HG02798 (cell line): ENCODE measurements around the gene TYROBP.
"Not testable (repeated sequence)": the region's sequence is repeated elsewhere in the genome, so short reads cannot be mapped to it uniquely, and the experiment has no call there.

Experiments
- ATAC-seq: cut with Tn5 transposase; IDR thresholded peaks from one replicate; pipeline ENCODE4 v1.9.1; 2021; ENCODE audit warnings: mild to moderate bottlenecking; ENCODE audit not compliant: unreplicated experiment, poor library complexity

Gene TYROBP

DNA sequence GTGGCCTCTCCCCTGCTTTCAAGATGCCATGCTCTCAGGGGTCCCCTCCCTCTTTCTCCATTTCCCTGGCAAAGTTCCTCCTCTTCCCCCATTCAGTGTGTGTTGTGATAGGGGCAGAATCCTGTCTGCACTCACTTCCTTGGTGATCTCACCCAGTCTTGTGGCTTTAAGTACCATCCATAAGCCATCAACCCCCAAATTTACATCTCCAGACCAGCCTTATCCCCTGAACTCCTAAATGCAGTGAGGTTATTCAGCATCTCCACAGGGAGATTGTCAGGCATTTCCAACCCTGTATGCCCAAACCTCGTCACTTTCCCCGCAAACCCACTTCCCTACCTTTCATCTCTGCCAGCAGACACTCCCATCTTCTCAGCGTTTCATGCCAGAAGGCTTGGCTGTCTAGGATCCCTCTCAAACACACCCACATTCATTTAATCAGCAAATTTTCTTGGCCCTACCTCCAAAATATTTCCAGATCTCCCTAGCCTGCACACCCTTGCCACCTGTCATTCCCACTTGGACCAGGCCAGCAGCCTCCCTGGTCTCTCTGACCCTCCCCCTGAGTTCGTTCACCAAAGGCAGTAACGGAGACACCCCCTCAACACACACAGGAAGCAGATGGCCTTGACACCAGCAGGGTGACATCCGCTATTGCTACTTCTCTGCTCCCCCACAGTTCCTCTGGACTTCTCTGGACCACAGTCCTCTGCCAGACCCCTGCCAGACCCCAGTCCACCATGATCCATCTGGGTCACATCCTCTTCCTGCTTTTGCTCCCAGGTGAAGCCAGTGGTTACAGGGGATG, 6.0 kb downstream of the TYROBP start, which contains the start of gene HCST:
TSS of gene HCST (plus strand) at position 676 of the 808 bp plus-strand sequence. CDS start at position 741, 65 bp downstream.
- no peak for ATAC-seq

DNA sequence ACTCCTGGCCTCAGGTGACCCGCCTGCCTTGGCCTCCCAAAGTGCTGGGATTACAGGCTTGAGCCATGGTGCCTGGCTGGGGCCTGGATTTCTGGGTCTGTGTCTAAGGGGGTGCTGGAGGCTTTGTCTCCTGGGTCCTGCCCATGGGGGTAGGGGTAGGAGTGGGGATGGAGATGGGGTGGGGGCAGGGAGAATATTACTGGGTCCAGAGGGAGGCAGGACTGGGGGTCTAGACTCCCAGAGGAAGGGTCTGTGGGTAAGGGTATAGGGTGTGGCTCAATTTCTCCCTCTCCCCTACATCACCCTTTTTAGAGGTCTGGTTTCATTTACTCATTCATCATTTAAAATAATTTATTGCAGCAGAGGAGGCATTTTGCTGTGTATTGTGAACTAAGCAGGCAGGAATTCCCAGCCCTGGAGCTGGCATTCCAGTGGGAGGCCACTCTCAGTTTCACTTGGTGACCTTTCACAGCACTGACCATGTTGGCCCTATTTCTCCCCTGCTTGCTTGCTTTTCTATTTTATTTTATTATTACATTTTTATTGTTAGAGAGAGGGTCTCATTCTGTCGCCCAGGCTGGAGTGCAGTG, 6.9 kb downstream of the TYROBP start:
- no peak for ATAC-seq

DNA sequence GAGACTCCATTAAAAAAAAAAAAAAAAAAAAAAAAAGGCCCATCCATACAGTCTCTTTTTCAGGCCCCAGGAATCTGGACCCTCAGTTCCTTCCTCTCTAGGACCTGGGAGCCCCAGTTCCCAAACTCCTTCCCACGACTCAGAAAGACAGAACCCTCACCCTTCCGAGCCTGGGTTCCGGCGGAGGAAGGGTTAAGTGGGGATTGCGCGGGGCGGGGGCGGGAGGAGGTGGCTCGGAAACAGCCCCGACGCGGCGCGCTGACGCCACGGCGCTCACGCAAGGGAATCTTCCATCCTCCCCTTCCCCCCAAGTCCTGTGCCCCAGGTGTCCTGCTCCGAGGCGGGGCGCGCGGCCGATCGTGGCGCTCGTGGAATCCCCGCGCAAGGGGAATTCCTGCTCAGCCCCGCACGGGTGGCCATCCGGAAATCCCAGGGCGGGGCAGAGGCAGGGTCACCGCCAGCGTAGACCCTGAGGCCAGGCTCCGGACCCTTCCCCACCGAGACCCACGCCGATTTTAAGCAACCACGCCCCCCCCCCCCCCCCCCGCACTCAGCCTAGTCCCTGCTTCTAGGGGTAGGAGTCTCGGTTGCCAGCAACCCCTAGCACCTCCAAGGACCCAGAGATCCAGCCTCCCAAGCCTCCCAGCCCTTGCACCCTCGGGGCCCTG, 8.4 kb downstream of the TYROBP start:
- ATAC-seq: peak; percentile 63

DNA sequence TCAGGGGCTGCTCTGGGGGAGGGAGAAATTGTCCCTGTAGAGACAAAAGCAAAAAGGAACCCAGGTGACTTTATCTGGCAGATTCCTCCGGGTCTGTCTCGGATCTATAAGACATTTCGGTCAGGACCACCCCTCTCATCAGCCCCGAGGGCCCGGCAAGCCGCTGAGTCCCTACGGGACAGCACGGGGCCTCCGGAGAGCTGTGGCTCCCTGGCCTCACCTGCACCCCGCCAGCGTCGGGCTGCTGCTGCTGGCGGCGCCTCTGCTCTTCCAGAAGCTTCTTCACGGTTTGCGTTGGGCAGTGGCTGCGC, 9.6 kb downstream of the TYROBP start:
- no peak for ATAC-seq

DNA sequence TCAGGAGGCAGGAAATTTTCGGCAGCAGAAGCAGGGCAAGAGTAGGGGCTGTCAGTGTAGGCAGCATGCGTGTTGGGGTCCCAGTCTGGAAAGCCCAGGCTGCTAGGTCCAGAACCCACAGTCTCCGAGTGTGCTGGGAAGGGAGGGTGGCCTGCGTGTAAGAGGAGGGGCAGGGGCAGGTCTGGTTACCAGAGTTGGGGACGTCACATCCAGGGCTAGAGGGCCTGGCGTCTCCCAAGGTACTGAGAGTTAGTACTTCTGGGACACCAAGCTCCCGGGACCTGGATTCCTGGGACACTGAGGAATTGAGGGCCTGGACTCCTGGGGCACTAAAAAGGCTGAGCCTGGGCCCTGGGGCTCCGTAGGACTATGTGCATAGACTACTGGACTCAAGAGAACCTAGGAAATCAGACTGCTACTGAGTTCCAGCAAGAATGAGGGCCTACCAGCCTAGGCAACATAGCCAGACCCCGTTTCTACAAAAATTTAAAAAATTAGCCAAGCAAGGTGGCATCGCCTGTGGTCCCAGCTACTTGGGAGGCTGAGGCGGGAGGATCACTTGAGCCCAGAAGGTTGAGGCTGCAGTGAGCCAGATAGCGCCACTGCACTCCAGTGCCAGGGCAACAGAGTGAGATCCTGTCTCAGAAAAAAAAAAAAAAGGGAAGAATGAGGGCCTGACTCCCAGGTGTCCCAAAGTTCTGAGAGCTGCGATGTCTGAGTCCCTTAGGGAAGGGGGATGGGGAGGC, 10.2 kb downstream of the TYROBP start:
- no peak for ATAC-seq

DNA sequence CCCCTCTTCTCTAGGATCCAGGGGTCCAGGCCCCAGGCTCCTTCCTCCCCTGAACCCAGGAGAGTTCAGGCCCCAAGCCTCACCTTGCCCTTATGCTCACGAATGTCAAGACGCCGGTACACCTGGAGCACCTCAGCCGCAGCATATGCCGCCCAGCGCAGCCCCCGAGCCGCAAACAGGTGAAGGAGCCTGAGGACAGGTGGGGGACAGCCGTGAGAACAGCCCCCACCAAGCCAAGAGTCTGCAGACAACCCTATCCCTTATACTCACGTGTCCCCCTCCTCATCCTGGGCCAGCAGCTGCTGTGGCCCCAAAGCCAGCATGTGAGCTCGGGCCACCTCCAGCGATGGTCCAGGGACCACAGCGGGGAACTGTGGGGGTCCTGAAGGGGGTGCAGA, 11.5 kb downstream of the TYROBP start:
- no peak for ATAC-seq

DNA sequence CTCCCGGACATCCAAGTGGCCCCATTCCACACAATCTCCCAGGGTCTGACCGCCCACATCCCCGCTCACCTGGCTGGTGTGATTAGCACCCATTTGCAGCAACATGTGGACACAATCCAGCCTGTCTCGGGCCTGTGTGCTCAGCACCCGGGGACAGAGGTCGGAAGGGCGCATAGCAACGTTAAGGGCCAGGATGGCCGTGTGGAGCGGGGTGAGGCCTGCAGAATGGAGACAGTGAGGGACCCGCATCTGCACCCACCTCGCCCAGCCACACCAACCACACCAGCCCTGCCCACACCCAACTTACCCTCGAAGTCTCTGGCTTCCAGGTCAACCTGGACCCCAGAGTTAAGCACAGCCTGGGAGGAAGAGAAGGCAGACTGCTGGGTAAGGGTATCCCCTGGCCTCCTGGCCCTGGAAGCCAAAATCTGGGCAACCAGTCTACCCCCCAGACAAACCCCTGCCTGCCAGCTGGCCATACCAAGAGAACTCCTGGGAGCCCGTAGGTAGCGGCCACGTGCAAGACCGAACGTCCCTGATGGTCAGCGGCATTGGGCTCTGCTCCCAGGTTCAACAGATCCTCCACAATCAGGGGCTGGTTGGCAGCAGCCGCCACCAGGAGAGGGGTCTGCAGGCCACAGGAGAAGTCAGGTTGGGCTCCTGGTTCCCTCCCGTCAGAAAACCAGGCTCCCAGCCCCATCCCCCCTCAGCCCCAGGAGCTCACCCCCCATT, 12.0 kb downstream of the TYROBP start:
- ATAC-seq: no peak

DNA sequence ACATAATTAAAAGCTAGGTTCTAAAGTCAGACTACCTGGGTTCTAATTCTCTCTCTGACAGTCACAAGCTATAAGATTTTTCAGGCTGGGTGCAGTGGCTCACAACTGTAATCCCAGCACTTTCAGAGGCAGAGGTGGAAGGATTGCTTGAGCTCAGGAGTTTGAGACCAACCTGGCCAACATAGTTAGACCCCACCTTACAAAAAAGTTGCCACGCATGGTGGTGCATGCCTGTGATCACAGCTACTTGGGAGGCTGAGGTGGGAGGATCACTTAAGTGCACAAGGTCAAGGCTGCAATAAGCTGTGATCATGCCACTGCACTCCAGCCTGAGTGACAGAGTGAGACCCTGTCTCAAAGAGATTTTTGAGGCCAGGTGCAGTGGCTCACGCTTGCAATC, 13.8 kb downstream of the TYROBP start:
- ATAC-seq: no peak

DNA sequence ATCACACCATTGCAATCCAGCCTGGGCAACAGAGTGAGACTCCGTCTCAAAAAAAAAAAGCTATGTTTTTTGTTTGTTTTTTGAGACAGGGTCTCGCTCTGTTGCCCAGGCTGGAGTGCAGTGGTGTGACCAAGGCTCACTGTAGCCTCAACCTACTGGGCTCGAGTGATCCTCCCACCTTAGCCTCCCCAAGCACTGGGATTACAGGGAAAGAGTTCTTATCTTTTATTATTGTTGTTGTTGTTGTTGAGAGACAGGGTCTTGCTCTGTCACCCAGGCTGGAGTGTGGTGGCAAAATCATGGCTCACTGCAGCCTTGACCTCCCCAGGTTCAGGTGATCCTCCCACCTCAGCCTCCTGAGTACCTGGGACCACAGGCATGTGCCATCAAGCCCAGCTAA, 16.3 kb downstream of the TYROBP start:
- not testable (repeated sequence) for ATAC-seq

DNA sequence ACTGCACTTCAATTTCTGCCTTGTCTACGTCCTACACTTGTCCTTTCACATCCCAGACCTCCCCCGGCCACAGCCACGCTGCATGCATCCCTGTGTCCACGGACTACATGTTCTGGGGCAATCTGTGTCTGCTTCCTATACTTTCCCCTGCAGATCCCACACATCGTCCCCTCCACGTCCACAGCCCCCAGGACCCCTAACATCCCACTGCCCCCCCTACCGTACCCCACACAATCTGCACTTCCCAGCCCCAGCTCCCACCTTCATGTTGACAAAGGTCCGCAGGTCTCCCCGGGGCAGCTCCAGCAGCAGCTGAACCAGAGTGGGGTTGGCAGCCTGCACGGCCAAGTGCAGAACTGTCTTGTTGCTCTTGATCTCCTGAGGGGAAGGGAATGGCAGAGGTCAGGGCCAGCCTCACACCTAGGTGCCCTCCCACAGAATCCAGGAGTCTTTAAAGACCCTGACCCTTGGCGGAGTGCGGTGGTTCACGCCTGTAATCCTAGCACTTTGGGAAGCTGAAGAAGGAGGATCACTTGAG, 17.9 kb downstream of the TYROBP start:
- no peak for ATAC-seq

DNA sequence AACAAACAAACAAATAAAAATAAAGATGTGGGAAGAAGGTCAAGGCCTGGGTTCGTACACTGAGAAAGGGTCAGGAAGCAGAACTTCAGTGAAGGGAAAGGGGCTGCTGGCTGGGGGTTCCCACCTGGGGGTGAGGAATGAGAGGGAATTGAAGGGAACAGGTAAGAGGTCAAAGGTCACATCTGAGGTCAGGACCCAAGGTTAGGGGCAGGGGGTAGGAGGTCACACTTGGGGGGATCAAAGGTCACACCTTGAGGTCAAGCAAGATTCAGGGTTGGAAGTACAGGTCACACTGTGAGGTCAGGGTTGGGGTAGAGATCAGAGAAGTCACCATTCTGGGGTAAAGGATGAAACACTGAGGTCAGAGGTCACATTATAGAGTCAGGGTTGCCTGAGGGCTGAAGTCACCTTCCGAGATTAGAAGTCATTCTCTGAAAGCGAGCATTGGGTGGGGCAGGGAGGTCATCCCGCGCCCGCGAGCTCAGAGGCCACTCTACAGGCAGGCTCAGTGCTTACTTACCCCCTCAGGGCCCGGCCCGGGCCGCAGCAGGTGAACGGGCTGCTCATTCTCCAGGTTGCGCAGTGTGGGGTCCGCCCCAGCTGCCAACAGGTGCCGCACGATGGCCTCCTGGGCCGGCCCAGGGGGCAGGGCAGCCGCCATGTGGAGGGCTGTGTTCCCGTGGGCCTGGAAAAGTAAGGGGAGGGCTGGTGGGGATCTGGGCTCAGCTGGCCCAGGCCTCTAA, 18.6 kb downstream of the TYROBP start:
- no peak for ATAC-seq

DNA sequence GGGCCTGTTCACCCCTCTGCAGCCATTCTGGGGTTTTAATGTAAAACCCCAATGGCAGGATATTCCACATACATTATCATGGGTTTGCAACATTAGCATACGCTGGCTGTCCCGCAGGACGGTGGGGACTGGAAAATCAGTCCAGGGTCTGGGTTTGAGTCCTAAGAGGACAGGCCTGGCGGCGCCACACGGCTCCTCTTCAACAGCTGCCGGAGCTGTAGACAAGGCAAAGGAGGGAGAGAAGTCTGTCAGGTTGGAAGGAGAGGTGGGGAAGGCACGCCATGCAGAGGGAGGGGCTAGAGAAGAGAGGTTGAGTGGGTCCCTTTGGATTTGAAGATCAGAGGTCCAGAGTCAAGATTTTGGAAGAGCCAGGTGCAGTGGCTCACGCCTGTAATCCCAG, 19.7 kb downstream of the TYROBP start:
- ATAC-seq: no peak

DNA sequence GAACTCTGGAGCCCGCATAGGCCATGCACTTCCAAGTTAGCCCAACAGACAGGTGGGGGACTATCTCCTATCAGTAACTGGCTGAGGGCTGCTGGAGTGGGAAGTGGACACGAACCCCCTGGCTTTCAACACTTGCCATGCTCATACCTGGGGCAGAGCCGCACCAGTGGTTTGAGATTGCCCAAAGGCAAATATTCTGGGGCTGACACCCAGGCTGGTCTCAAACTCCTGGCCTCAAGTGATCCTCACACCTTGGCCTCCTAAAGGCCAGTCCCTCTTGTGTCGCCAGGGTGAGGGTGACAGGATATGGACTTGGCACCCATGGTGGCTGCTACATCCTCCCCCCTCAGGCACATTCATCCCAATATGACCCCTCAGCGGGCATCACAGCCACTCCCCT, 20.9 kb downstream of the TYROBP start:
- ATAC-seq: no peak

DNA sequence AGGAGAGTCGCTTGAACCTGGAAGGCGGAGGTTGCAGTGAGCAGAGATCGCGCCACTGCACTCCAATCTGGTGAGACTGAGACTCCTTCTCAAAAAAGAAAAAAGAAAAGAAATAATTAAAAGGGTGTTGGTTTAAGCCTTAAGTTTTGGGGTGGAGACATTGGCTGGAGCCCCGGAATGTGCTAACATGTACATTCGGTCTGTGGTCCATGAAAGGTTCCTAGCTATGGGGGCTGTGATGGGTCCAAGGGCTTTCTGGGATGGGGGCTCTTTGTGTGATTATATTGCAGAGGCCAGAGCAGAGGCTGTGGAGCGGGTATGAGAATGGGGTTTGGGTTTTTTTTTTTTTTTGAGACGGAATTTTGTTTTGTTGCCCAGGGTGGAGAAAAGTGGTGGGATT, 22.2 kb downstream of the TYROBP start:
- ATAC-seq: no peak

DNA sequence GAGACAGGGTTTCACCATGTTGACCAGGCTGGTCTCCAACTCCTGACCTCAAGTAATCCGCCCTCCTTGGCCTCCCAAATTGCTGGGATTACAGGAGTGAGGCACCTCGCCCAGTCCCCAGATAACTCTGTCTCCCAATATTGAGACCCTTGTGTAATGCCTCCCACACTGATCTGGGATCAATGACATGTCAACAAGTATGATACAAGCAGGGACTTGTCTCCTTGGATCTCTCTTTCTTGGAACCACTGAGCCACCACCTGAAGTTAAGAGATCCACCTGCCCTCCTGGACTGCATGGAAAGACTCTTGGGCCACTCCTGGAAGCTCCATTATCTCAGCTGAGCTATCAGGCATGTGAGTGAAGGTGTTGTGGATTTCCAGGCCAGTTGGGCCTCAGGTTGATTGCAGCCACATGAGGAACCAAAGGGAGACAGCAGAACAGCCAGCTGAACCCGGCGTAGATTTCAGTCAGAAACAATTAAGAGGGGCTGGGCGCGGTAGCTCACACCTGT, 22.8 kb downstream of the TYROBP start:
- no peak for ATAC-seq

DNA sequence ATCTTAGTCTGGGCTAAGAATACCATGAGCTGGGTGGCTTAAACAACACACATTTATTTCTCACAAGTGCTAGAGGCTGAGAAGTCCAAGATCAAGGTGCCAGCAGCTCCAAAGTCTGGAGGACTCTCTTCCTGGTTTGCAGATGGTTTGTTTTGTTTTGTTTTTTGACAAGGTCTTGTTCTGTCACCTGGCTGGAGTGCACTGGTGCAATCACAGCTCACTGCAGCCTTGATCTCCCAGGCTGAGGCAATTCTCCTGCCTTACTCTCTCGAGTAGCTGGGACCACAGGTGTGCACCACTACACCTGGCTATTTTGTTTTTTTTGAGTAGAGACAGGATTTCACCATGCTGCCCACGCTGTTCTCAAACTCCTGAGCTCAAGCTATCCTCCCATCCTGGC, 24.2 kb downstream of the TYROBP start:
- no peak for ATAC-seq

DNA sequence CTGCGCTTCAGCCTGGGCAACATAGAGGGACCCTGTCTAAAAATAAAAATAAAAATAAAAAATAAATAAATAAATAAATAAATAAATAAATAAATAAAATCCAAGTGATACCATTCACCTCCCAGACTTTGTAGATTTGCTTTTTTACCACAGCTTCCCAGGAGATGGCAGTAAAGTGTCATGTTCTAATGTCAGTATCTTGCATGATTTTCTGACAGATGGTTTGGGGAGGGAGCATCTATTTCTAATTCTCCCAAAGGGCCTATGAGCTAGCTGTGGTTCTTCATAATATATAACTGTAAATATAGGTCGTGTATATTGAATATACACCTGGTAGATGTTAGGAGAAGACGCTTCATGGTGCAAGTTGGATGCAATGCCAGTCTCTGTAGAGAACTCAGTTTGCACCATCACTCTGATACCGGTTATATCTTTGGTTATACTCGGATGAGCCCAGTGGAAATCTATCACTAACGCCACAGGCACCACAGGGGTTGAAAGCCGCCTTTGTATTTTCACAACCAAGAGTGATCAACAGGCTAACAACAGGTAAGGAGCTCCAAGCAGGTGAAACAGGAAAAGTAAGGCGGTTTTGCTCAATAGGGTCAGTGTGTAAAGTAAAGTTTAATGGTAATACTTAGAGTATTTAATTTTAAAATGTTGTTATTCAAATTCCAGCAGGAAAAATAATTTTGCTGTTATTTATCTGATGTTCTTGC, 25.8 kb downstream of the TYROBP start:
- no peak for ATAC-seq

DNA sequence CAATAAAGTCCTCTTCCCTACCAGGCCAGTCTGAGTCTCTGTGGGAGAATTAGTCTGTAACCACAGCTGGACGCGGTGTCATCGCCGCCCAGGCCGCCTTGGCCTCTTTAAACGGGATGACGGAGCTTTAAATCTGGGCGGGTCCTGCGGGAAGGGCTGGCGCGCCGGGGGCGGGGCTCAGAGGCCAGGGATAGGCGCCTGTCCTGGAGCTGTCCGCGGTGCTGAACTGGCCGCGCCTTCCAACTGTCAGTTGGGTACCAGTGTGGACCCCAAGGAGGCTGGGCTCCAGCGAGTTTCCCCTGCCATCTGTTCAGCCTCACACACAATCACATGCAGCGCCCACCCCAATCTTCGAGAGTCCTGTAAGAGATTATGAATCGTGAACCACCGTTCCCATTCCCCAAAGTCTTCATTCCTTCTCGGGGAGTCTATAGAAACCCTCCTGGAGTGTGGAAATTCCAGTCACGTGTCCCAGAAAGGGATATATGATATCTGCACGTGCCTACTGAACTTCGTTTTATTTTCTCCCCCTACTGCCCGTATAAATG, 28.3 kb downstream of the TYROBP start:
- no peak for ATAC-seq
